NCI-H524 (cell line): ENCODE data around the gene SERGEF.
A peak's percentile ranks its signal among the peaks of the same experiment; 100 is the strongest.

Experiments
- DNase-seq, 2 experiments: peaks; one replicate each; lab custom pipeline; 2025; lab: John Stamatoyannopoulos, UW

Gene SERGEF

GRCh38 chr11:17813391-17814059 is 199.3 kb downstream of the SERGEF start:
- DNase-seq, result no peak

GRCh38 chr11:17812865-17813187 is 200.0 kb downstream of the SERGEF start:
- no peak for DNase-seq

DNA sequence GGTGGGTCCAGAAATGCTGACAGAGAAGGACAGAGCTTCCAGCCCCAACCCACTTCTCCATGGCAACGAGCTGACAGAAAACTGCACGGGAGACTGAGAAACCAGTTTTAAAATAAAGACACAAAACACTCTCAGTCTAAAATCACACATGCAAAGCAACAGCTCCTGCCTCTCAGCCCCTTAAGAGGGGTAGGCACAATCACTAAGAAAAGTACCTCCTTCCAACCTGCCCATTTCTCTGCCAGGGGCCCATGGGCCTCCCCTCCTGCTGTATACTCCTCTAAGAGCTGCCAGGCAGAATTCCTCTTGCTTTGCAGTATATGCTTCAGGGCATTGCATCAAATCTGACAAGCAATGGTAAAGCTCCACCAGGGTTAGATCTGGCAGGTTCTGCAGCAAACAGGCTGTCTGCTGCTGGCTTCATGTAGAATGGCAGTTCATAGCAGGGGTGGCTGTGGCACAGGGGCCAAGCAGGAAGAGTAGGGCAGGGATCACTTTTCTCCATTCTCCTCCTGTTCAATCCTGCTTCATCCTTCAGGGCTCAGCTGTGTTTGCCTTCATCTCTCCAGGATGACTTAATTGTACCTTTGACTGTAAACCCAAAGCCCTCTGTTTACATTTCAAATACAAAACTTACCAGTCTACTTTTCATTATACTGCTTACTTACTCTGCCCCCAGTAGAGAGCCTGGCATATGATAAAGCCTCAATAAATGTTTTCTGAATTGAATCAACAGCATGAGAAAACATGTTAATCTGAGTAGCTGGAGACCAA is 200.6 kb downstream of the SERGEF start:
- DNase-seq, result peak in 1 of 2 experiments; percentile 12

GRCh38 chr11:17811352-17811751 is 201.5 kb downstream of the SERGEF start:
- DNase-seq, result no peak

DNA sequence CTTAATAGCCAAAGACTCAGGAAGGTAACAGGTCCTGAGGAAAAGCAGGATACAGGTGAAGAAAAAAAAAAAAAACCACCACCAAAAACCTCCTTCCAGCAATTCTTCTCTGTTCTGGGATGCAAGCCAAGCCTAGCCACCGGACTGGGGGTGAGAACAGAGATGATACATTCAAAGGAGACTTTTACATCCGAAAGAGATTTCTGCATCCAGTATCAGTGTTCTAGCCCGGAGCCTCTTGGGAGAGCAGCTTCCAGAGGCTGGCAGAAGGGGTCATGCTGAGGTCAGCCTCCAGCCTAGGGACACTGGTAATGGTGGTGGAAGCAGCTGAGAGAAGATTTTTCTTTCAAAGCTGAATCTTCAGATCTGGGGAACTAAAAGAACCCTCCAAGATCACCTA is 202.1 kb downstream of the SERGEF start:
- DNase-seq, result no peak

DNA sequence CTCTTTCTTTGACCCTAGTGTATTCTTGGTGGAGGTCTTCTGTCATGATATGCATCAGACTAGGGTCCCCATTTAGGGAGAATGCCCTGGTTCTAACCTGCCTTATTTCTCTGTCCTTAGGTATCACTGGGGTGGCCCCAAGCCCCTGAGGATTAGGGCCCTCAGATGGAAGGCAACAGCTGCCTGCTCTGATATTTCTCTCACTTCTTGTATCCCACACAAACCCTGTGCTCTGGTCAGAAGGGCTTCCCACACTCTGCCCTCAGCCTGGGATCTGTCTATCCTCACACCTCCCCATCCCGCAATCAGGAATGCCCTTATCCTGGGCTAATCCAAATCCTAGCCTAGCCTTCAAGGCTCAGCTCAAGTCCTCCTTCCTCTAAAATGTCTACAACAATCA is 202.8 kb downstream of the SERGEF start:
- DNase-seq, result peak in 1 of 2 experiments; percentile 47

DNA sequence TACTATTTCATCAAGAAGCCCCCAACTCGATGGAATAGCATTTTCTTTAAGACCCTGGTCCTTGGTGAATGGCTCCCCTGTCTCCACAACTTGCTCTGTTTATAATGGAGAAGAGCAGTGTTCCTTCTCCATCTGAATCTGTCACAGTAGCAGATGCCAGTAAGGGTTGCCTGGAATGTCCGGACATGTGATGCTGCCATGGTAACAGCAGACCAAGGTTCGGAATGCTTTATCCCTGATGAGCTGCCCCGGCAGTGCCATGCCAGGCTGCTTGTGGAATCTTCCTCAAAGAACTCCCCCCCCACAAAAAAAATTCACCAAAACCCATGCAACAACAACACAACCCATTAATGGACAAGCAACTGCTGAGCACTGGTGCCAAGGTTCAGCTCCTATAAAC is 205.8 kb downstream of the SERGEF start:
- peak in 1 of 2 experiments; percentile 26 for DNase-seq

DNA sequence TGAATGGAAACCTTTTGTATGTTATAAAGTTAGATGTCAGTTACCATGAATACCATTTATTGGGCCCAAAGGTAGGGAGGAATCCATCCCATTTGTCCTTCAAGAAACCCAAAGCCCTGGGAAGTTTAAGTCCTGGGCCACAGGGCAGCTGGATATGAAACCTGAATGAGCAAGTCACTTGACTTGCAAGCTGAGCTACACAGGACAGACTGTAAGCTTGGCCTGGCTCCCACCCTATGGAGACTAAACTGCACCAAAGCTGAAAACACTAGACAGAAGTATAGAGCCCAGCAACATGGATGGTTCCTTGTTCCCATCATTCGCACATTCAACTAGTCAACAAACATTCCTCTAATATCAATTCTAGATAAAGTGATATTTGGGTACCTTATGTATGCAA is 207.0 kb downstream of the SERGEF start:
- DNase-seq, result no peak

- no peak for DNase-seq
Observed at GRCh38 chr11:17805043-17805442, 207.8 kb downstream of the SERGEF start.

- peak in 1 of 2 experiments; percentile 10 for DNase-seq
Observed at GRCh38 chr11:17803754-17804334, 209.0 kb downstream of the SERGEF start.

DNA sequence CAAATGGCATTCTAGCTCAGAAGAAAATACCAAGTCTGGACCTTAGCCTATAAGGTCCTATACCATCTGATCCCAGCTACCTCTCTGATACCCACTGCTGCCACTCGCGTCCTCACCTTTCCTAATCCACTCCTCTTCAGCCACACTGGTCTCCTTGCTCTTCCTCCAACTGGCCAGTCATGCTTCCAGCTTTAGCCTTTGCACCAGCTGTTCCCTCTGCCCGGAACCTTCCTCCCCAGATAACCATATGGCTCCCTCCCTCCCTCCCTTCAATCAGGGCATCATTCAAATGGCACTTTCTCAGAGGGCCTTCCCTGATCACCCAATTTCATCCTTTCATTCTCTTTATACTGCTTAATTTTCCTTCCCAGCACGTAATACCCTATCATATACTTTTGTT is 210.4 kb downstream of the SERGEF start:
- peak; percentile 39 to 86 for DNase-seq

DNA sequence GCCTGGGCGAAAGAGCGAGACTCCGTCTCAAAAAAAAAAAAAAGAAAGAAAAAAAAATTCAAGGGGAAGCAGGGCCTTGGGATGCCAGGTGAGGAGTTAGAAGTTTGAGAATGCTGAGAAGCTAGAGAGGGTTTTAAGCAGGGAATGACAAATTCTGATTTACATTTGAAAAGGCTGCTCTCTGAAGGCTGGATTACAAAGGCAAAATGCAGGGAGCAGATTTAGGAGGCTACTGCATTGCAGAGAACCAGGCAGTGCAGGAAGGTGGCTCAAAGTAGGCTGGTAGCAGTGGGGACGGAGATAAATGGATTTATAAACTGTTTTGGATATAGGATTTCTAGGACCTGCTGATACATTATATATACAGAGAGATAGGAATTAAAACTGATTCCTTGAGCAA is 211.7 kb downstream of the SERGEF start:
- no peak for DNase-seq

- DNase-seq, result no peak
Observed at GRCh38 chr11:17799147-17799546, 213.7 kb downstream of the SERGEF start.

DNA sequence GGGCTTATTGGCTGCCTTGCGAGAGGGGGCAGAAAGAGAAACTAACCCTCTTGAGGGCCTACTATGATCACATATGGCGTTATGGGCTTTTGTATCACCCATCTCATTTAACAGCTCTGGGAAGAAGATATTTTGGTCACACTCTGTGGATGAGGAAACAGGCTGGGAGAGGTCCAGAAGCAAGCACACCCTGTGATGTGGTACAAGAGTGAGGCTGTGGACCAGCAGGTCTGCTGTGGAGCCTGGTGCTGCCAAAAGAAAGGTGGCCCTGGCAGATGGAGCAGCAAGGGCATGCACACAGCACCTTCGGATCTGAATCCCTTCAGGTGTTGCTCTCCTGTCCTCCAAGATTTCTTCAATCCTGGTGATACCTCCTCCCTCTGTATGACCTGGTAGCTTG is 214.1 kb downstream of the SERGEF start:
- no peak for DNase-seq

GRCh38 chr11:17798253-17798652 is 214.6 kb downstream of the SERGEF start:
- DNase-seq, result no peak

DNA sequence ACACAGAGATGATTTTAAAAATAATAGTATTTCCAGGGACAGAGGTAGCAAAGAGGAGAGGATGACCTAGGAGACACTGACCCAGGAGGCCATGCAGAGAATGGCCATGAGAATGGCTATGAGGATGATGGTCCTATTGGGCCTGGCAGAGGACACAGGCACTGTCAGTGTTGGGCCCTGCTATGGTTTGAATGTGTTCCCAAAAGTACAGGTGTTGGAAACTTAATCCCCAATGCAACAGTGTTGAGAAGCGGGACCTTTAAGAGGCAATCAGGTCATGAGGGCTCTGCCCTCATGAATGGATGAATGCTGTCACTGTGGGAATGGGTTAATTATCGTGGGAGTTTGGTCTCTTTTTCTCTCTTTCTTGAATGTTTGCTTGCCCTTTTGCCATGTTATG is 216.7 kb downstream of the SERGEF start:
- no peak for DNase-seq

GRCh38 chr11:17794981-17795380 is 217.9 kb downstream of the SERGEF start:
- no peak for DNase-seq

GRCh38 chr11:17793642-17794170 is 219.1 kb downstream of the SERGEF start:
- DNase-seq, result no peak

DNA sequence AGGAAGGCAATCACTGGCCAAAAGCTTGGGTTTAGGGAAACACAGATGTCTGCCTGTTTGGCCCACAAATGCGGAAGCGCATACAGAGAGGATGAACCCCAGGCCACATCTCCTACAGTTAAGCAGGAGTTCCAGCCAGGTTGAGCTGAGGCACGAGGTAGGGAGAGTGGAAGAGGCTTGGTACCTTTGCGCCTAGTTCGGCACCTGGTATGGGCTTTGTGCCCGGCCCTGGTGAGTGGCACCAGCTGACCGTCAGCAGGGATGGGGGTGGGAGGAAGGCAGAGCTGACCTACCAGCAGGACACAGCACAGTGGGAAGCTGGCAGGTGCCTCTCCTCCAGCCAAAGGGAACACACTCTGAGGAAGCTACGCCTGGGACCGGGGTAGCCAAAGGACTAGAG is 220.7 kb downstream of the SERGEF start:
- no peak for DNase-seq

- no peak for DNase-seq
Observed at GRCh38 chr11:17791144-17791543, 221.7 kb downstream of the SERGEF start.

- DNase-seq, result no peak
Observed at GRCh38 chr11:17790453-17790852, 222.4 kb downstream of the SERGEF start.

- DNase-seq, result no peak
Observed at GRCh38 chr11:17788084-17788483, 224.8 kb downstream of the SERGEF start.
